HepG2 (cell line): ENCODE data around the gene ARHGAP26. TPM values are rescaled to one million over a fixed set of nuclear protein-coding genes. Genes with fewer than 3 reads are reported as not detected.

Source experiments
- ATAC-seq: fragments of 200-7000 bp; cut with Tn5 transposase; 3 replicates; pipeline ENCODE4 v1.9.1; 2020; ENCODE audit warnings: mild to moderate bottlenecking, moderate library complexity
- BruUV-seq: library from RNA; stranded (reverse); fragments of 400-500 nt; replicated peaks from 2 replicates; lab custom pipeline; 2021; lab: Mats Ljungman, UMichigan
- CTCF ChIA-PET: fragments of 300-600 bp; formaldehyde crosslinking; extraction: SDS; loops from one replicate; lab custom pipeline; 2021; ENCODE audit warnings: low total read pairs, inconsistent platforms, low intra/inter-chr PET ratio; lab: Yijun Ruan, JAX
- POLR2A ChIA-PET: fragments of 350-600 bp; sonication (Branson Sonifier 250); formaldehyde crosslinking; loops from one replicate; lab custom pipeline; 2020; ENCODE audit warnings: antibody characterized with exemption, inconsistent platforms; lab: Yijun Ruan, JAX
- DNase-seq: peaks from one replicate; pipeline ENCODE4 v3.0.0-alpha.2; 2015; ENCODE audit warnings: low spot score
- FAIRE-seq: peaks from 3 replicates; lab custom pipeline; 2011; peaks lifted over from hg19 to GRCh38; lab: Jason Lieb, UNC
- H2AFZ ChIP-seq: one replicate; pipeline ENCODE4 v1.6.1; 2011; ENCODE audit warnings: low read length, inconsistent platforms
- H3K27ac ChIP-seq: fragments of 300-600 bp; 3 replicates; pipeline ENCODE4 v1.8.0; 2011; ENCODE audit warnings: mixed run types, mild to moderate bottlenecking, mixed read lengths, low read length, inconsistent platforms; ENCODE audit not compliant: insufficient read depth; ENCODE audit errors: extremely low read length
- H3K27me3 ChIP-seq, 2 experiments: fragments of 200-600 bp in 1 of 2; 2 replicates in 1 of 2; 3 replicates in 1 of 2; pipeline versions ENCODE4 v1.6.0 to v1.8.0; 2011; ENCODE audit warnings: low read length in 2 of 2, mild to moderate bottlenecking in 2 of 2, moderate library complexity in 2 of 2, inconsistent platforms in 1 of 2; ENCODE audit not compliant: insufficient read depth in 2 of 2, control insufficient read depth in 1 of 2
- H3K36me3 ChIP-seq, 2 experiments: fragments of 200-600 bp in 1 of 2; replicated peaks in 1 of 2; 2 replicates in 1 of 2; 3 replicates in 1 of 2; pipeline versions ENCODE4 v1.5.1 to v1.8.0; 2011; ENCODE audit warnings: low read length in 2 of 2, inconsistent platforms in 1 of 2; ENCODE audit not compliant: insufficient read depth in 2 of 2, control insufficient read depth in 1 of 2
- H3K4me1 ChIP-seq: 2 replicates; pipeline ENCODE4 v1.5.1; 2012; ENCODE audit warnings: low read length, inconsistent platforms; ENCODE audit not compliant: insufficient read depth
- H3K4me2 ChIP-seq: 2 replicates; pipeline ENCODE4 v1.6.0; 2011; ENCODE audit warnings: low read depth, low read length, inconsistent platforms
- H3K4me3 ChIP-seq, 3 experiments: fragments of 200-600 bp in 1 of 3; sonication (generic), shearing (Covaris generic) in 1 of 3; replicated peaks in 1 of 3; 2 replicates each; pipeline ENCODE4 v1.5.1; 2011 to 2016; ENCODE audit warnings: low read length in 3 of 3, inconsistent platforms in 2 of 3, low read depth in 2 of 3, mild to moderate bottlenecking in 2 of 3, control low read depth in 1 of 3, mixed read lengths in 1 of 3; ENCODE audit not compliant: insufficient read depth in 1 of 3
- H3K79me2 ChIP-seq: one replicate; pipeline ENCODE4 v1.6.1; 2011; ENCODE audit warnings: low read length, inconsistent platforms; ENCODE audit not compliant: insufficient read depth
- H3K9ac ChIP-seq: 2 replicates; pipeline ENCODE4 v1.6.0; 2011; ENCODE audit warnings: mild to moderate bottlenecking, low read depth, low read length, inconsistent platforms; ENCODE audit not compliant: insufficient read depth
- H3K9me3 ChIP-seq: 2 replicates; pipeline ENCODE4 v1.5.1; 2012; ENCODE audit warnings: mild to moderate bottlenecking, low read length
- H4K20me1 ChIP-seq: 2 replicates; pipeline ENCODE4 v1.6.0; 2011; ENCODE audit warnings: inconsistent platforms, mild to moderate bottlenecking, low read length, moderate library complexity; ENCODE audit not compliant: insufficient read depth
- BRD4 ChIP-seq: sonication (generic); formaldehyde crosslinking; IDR thresholded peaks from 2 replicates; pipeline ENCODE4 v1.4.0; 2020; ENCODE audit warnings: missing genetic modification reagents
- DNMT1 ChIP-seq: sonication (generic); formaldehyde crosslinking; IDR thresholded peaks from 2 replicates; pipeline ENCODE4 v1.5.1; 2020; ENCODE audit warnings: mild to moderate bottlenecking, missing genetic modification reagents
- HNF4A ChIP-seq: sonication (generic); formaldehyde crosslinking; IDR thresholded peaks from 2 replicates; pipeline ENCODE4 v1.4.0; 2020; ENCODE audit warnings: missing genetic modification reagents
- SP5 ChIP-seq: IDR thresholded peaks from 2 replicates; pipeline ENCODE4 v1.6.1; 2016; ENCODE audit warnings: low read depth, borderline replicate concordance
- SRSF1 ChIP-seq: fragments of 200-400 bp; formaldehyde crosslinking; optimal IDR thresholded peaks from 2 replicates; pipeline ENCODE3; 2017; ENCODE audit warnings: mild to moderate bottlenecking, low read depth, low read length, moderate library complexity
- ZFP82 ChIP-seq: sonication (generic); formaldehyde crosslinking; IDR thresholded peaks from 2 replicates; pipeline ENCODE4 v1.5.1; 2020; ENCODE audit warnings: mild to moderate bottlenecking, missing genetic modification reagents, borderline replicate concordance
- ZNF230 ChIP-seq: sonication (generic); formaldehyde crosslinking; IDR thresholded peaks from 2 replicates; pipeline ENCODE4 v1.4.0; 2020; ENCODE audit warnings: mild to moderate bottlenecking, missing genetic modification reagents
- ZNF382 ChIP-seq: sonication (generic); formaldehyde crosslinking; IDR thresholded peaks from 2 replicates; pipeline ENCODE4 v1.5.0; 2020; ENCODE audit warnings: missing genetic modification reagents, mild to moderate bottlenecking, borderline replicate concordance
- WGBS: methylation state at CpG from one replicate; pipeline ENCODE4 v1.1.6; 2017; ENCODE audit warnings: low lambda C conversion rate; 5-methylcytosine and 5-hydroxymethylcytosine counted together
- in situ Hi-C: cut with HindIII; loops from 2 replicates; pipeline ENCODE4 v1.10.0; 2017; ENCODE audit warnings: low pct_unique_long_range_greater_than_20kb; ENCODE audit not compliant: extremely low pct_ligation_motif_present
- intact Hi-C: fragments of 100-400 bp; cut with micrococcal nuclease; formaldehyde crosslinking; loops from one replicate; pipeline ENCODE4 v1.10.0; 2022; ENCODE audit not compliant: unreplicated experiment
- polyA plus RNA-seq, 8 experiments: library from polyadenylated mRNA; depleted of rRNA in 3 of 8; stranded (reverse) in 7 of 8; unstranded in 1 of 8; fragments of >200 nt; fragmentation: Illumina TruSeq in 4 of 8; extraction: Trizol in 4 of 8; gene quantifications; 2 replicates each; pipeline versions ENCODE4 v1.2.1 to v1.2.3, GENCODE V29; 2011 to 2016; ENCODE audit warnings: low read depth in 4 of 8, missing spikeins in 1 of 8, mixed read lengths in 1 of 8; ENCODE audit not compliant: insufficient read depth in 1 of 8
- total RNA-seq, 5 experiments: library from RNA; depleted of rRNA; stranded (reverse); fragments of >200 nt; fragmentation: Illumina TruSeq; extraction: Trizol; gene quantifications; 2 replicates each; pipeline ENCODE4 v1.2.3, GENCODE V29; 2016; ENCODE audit warnings: low read depth in 1 of 5
- TF ChIP-seq, protein P1 (sequence below): sonication (generic); formaldehyde crosslinking; IDR thresholded peaks from 2 replicates; pipeline ENCODE4 v1.9.0; 2021; ENCODE audit warnings: missing genetic modification reagents, borderline replicate concordance
- TF ChIP-seq, protein P2 (sequence below): sonication (generic); formaldehyde crosslinking; IDR thresholded peaks from 2 replicates; pipeline ENCODE4 v1.4.0; 2020; ENCODE audit warnings: missing genetic modification reagents, mild to moderate bottlenecking, borderline replicate concordance

Gene ARHGAP26
- total and polyA plus RNA-seq, 2 of the 13 experiments (the other 11 are each of a cell fraction or from before 2014, with no cell fraction given) = 9.6 to 18.2 TPM

DNA sequence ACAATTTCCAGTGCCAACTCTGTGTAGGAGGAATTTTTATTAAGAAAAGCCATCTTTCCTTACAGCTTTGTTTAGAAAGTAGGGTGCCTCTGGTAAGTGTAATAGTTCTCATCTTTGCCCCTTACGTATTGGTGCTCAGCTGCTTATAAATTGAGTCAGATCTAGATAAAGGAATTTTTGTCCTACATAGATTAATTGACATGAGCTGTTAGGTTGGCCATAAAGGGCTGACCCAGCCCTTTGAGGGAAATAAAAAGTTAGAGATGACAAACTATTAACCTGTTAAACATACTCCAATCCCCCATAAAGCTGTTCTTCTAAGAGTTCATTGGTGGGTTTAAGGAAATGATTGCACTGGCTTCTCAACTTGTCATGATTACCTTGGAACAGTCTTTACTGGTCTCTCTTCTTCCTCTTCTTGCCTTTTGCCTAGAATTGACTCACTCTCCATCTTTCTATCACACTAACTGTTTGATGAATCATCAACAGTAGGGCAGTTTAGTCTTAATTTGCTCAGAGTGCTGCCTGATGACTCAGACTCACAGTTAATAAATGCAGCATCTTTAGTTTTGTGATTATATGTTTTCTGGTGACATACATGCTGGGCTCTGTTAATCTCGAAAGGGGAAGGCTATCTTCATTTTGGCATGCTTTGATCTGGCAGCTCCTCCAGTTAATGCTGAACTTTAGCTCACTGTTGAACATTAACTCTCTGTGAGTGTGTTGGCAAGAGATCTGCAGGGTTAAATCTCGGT lies 51.7 kb downstream of the ARHGAP26 start (continued):
- TF ChIP-seq, protein P1, sequence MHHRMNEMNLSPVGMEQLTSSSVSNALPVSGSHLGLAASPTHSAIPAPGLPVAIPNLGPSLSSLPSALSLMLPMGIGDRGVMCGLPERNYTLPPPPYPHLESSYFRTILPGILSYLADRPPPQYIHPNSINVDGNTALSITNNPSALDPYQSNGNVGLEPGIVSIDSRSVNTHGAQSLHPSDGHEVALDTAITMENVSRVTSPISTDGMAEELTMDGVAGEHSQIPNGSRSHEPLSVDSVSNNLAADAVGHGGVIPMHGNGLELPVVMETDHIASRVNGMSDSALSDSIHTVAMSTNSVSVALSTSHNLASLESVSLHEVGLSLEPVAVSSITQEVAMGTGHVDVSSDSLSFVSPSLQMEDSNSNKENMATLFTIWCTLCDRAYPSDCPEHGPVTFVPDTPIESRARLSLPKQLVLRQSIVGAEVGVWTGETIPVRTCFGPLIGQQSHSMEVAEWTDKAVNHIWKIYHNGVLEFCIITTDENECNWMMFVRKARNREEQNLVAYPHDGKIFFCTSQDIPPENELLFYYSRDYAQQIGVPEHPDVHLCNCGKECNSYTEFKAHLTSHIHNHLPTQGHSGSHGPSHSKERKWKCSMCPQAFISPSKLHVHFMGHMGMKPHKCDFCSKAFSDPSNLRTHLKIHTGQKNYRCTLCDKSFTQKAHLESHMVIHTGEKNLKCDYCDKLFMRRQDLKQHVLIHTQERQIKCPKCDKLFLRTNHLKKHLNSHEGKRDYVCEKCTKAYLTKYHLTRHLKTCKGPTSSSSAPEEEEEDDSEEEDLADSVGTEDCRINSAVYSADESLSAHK = no peak
- TF ChIP-seq ZNF382 = no peak
- TF ChIP-seq DNMT1 (CRISPR knock-in tag) = no peak
- no peak for TF ChIP-seq ZFP82
- no peak for TF ChIP-seq BRD4 (CRISPR knock-in tag)
- TF ChIP-seq ZNF230 (CRISPR knock-in tag) = no peak

DNA sequence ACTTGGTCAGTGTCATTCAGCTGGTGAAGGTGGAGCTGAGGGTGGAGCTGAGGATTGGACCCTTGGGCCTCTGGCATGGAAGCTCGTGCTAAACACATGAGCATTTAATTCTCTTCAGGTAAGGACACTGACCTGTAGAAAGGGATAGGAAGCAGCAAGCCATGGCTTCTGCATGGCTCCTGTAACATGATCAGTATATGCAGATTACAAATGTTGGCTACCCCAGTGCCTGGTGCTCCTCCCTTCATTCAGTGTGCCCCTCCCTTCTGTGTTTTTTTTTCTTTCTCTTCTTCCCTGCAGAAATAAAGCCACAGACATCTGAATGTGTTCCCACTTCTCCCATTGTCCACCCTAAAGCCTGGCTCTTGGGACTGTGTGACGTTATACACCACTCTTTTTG lies 52.9 kb downstream of the ARHGAP26 start:
- intact Hi-C loops (no loop called here), in situ Hi-C loops (no loop called here)
- BruUV-seq = no TSS peak
- no peaks in the 10 kb centered on the region for H3K9me3 ChIP-seq
- H3K4me3 ChIP-seq = no peak overlapping the region
- ChIA-PET POLR2A (interaction anchor here (1.3 to 5.2 kb wide), 4 partner anchors 10 to 53 kb away, joined by 3 to 54 read pairs (median 8); partner anchors contain the start of gene ARHGAP26), CTCF (no interaction called here)
- no peaks in the 10 kb centered on the region for H3K36me3 ChIP-seq
- FAIRE-seq = no peak
- H3K4me1 ChIP-seq = peaks cover 99% of the 10 kb centered on the region
- H2AFZ ChIP-seq = no peak overlapping the region
- H3K4me2 ChIP-seq = peak overlapping the region; percentile 52
- peaks cover 28% of the 10 kb centered on the region for H3K79me2 ChIP-seq
- TF ChIP-seq SRSF1 (no peak), SP5 (CRISPR knock-in tag) (peak; percentile 47; the same call in 1 of the 2 replicates), HNF4A (CRISPR knock-in tag) (peak; percentile 47), ZNF230 (CRISPR knock-in tag) (no peak)
- TF ChIP-seq, protein P2, sequence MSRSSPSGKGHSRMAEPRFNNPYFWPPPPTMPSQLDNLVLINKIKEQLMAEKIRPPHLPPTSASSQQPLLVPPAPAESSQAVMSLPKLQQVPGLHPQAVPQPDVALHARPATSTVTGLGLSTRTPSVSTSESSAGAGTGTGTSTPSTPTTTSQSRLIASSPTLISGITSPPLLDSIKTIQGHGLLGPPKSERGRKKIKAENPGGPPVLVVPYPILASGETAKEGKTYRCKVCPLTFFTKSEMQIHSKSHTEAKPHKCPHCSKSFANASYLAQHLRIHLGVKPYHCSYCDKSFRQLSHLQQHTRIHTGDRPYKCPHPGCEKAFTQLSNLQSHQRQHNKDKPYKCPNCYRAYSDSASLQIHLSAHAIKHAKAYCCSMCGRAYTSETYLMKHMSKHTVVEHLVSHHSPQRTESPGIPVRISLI = peak; percentile 73; the same call in 1 of the 2 replicates
- H4K20me1 ChIP-seq = no peaks in the 10 kb centered on the region
- no peak for ATAC-seq
- no peak overlapping the region for H3K9ac ChIP-seq
- H3K27me3 ChIP-seq = no peaks in the 10 kb centered on the region
- H3K27ac ChIP-seq = peak overlapping the region; percentile 91
- 35% methylated on average over 2 of the region's 2 CpGs for WGBS
- no peak for DNase-seq
